Measurements from ENCODE around the gene FRMD4A.

DNA sequence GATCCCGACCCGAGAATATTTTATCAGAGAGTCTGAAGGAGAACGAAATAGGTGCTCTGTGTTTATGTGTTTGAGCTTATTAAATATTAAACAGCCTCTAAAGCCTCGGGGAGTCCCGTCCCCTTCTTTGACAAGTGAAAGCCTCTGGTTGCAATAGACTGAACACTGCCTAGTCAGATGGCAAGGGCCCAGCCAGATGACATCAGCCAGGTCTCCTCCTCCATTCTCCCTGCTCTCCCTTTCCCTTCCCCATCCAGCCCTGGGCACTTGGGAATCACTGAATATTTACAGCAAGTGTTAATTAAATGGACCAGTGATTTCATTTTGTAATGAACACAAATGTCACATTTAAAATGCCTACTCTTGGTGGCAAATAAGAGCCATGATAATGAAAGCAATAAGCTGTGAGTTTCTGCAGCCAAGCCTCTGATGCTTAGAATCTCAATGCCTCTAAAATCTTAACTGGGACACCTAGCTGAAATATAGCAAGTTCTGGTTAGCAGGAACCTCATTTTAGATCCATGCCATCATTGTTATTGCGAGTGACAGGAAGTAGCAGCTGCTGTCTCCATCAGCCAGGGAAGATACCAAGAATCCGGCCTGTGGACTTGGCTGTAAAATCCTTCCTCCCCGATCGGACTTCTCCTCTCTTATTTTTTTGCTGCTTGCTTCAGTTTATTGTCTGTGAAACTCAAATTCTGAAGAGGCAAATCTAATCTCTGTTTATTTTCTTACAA, 541.8 kb downstream of the FRMD4A start:
- no peak for TF ChIP-seq ZNF274 (IDR thresholded peaks at IDR 0.05; ENCODE audit: insufficient read depth, insufficient read length)
- no peak for TF ChIP-seq MYC (IDR thresholded peaks at IDR 0.05; ENCODE audit: insufficient read depth, insufficient read length, insufficient replicate concordance, low read length, severe bottlenecking)
- TF ChIP-seq CHD1 (IDR thresholded peaks at IDR 0.05; ENCODE audit: low read depth, low read length): no peak
- no peak for TF ChIP-seq SREBF2 (IDR thresholded peaks at IDR 0.05; ENCODE audit: low read length)
- TF ChIP-seq, protein P1, sequence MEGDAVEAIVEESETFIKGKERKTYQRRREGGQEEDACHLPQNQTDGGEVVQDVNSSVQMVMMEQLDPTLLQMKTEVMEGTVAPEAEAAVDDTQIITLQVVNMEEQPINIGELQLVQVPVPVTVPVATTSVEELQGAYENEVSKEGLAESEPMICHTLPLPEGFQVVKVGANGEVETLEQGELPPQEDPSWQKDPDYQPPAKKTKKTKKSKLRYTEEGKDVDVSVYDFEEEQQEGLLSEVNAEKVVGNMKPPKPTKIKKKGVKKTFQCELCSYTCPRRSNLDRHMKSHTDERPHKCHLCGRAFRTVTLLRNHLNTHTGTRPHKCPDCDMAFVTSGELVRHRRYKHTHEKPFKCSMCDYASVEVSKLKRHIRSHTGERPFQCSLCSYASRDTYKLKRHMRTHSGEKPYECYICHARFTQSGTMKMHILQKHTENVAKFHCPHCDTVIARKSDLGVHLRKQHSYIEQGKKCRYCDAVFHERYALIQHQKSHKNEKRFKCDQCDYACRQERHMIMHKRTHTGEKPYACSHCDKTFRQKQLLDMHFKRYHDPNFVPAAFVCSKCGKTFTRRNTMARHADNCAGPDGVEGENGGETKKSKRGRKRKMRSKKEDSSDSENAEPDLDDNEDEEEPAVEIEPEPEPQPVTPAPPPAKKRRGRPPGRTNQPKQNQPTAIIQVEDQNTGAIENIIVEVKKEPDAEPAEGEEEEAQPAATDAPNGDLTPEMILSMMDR (IDR thresholded peaks at IDR 0.05 in 2 of 3, conservative IDR thresholded peaks at IDR 0.05 in 1 of 3; ENCODE audit: control insufficient read depth in 2 of 3, extremely low read depth in 1 of 3, insufficient read depth in 1 of 3, low read depth in 3 of 3, low read length in 3 of 3): no peak
- TF ChIP-seq GATAD2B (conservative IDR thresholded peaks at IDR 0.05; ENCODE audit: low read depth): no peak
- no peak for TF ChIP-seq HCFC1 (IDR thresholded peaks at IDR 0.05; ENCODE audit: low read length)
- no peak for TF ChIP-seq SMC3 (IDR thresholded peaks at IDR 0.05; ENCODE audit: borderline replicate concordance, low read length)
- TF ChIP-seq POLR2A (IDR thresholded peaks at IDR 0.05; ENCODE audit: low read depth, low read length): no peak
- no peak for TF ChIP-seq PAX5 (IDR thresholded peaks at IDR 0.05; ENCODE audit: borderline replicate concordance, low read depth, low read length)
- TF ChIP-seq NFIC (IDR thresholded peaks at IDR 0.05; ENCODE audit: low read depth, low read length): no peak

Measured in GM12878 (cell line).